ENCODE measurements around the gene FRMD5. TPM values are rescaled to one million over a fixed set of nuclear protein-coding genes. Genes with fewer than 3 reads are reported as not detected.

FRMD5 gene
- total RNA-seq, 1 experiment from 2014 or later: 27.2 TPM

DNA sequence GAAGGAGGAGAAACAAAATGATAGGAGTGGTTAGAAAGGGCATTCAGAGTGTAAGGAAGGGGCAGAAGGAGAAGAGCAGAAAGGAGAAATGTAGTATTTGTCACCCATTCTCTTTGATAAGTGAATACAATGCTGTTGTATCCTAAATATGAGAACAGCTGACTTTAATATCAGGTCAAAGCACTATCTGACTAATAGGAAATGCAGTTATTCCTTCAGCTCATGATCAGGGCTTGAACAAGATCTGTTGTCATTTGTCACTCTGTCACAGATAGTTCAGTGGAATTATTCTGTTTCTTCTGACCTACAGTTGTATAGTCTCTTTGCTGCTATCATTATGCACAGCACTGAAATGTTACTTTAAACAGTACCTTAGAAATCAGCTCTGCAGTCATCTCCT, 149.4 kb downstream of the FRMD5 start:
- Histone ChIP-seq H3K27ac (ENCODE audit: low read depth, low read length) (no peak overlapping the region), H3K4me3 (replicated peaks in 1 of 2; ENCODE audit: low read depth in 1 of 2, low read length in 2 of 2) (no peak overlapping the region), H2AFZ (ENCODE audit: low read depth, low read length, poor library complexity, severe bottlenecking) (no peak overlapping the region), H3K4me2 (ENCODE audit: low read length) (no peak overlapping the region), H3K9me2 (ENCODE audit: insufficient read depth) (no peaks in the 10 kb centered on the region), H3K9ac (ENCODE audit: low read length) (no peak overlapping the region), H4K20me1 (ENCODE audit: insufficient read depth) (no peaks in the 10 kb centered on the region; the same call in 1 of the 2 replicates), H3K4me1 (ENCODE audit: control insufficient read depth in 1 of 2, insufficient read depth in 2 of 2, low read length in 2 of 2) (no peaks in the 10 kb centered on the region), H3K36me3 (ENCODE audit: control insufficient read depth in 1 of 2, insufficient read depth in 2 of 2, low read length in 2 of 2) (no peaks in the 10 kb centered on the region), H3K79me2 (ENCODE audit: insufficient read depth, low read length) (peaks cover 35% of the 10 kb centered on the region), H3K27me3 (ENCODE audit: insufficient read depth, low read length) (no peaks in the 10 kb centered on the region), H3K9me3 (ENCODE audit: control insufficient read depth in 1 of 2, insufficient read depth in 1 of 2, low read depth in 1 of 2, low read length in 2 of 2) (no peaks in the 10 kb centered on the region)
- POLR2A ChIA-PET: no interaction called here
- no TSS peak for BruUV-seq (replicated peaks)
- CTCF ChIA-PET: no interaction called here
- DNase-seq (ENCODE audit: low read depth, low spot score) (no peak), ATAC-seq (no peak)
- TF ChIP-seq, protein P1, sequence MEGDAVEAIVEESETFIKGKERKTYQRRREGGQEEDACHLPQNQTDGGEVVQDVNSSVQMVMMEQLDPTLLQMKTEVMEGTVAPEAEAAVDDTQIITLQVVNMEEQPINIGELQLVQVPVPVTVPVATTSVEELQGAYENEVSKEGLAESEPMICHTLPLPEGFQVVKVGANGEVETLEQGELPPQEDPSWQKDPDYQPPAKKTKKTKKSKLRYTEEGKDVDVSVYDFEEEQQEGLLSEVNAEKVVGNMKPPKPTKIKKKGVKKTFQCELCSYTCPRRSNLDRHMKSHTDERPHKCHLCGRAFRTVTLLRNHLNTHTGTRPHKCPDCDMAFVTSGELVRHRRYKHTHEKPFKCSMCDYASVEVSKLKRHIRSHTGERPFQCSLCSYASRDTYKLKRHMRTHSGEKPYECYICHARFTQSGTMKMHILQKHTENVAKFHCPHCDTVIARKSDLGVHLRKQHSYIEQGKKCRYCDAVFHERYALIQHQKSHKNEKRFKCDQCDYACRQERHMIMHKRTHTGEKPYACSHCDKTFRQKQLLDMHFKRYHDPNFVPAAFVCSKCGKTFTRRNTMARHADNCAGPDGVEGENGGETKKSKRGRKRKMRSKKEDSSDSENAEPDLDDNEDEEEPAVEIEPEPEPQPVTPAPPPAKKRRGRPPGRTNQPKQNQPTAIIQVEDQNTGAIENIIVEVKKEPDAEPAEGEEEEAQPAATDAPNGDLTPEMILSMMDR (IDR thresholded peaks at IDR 0.05 in 2 of 3, conservative IDR thresholded peaks at IDR 0.05 in 1 of 3; ENCODE audit: borderline replicate concordance in 1 of 3, insufficient read depth in 1 of 3, low read depth in 2 of 3, low read length in 2 of 3): no peak
- TF ChIP-seq, protein P2, sequence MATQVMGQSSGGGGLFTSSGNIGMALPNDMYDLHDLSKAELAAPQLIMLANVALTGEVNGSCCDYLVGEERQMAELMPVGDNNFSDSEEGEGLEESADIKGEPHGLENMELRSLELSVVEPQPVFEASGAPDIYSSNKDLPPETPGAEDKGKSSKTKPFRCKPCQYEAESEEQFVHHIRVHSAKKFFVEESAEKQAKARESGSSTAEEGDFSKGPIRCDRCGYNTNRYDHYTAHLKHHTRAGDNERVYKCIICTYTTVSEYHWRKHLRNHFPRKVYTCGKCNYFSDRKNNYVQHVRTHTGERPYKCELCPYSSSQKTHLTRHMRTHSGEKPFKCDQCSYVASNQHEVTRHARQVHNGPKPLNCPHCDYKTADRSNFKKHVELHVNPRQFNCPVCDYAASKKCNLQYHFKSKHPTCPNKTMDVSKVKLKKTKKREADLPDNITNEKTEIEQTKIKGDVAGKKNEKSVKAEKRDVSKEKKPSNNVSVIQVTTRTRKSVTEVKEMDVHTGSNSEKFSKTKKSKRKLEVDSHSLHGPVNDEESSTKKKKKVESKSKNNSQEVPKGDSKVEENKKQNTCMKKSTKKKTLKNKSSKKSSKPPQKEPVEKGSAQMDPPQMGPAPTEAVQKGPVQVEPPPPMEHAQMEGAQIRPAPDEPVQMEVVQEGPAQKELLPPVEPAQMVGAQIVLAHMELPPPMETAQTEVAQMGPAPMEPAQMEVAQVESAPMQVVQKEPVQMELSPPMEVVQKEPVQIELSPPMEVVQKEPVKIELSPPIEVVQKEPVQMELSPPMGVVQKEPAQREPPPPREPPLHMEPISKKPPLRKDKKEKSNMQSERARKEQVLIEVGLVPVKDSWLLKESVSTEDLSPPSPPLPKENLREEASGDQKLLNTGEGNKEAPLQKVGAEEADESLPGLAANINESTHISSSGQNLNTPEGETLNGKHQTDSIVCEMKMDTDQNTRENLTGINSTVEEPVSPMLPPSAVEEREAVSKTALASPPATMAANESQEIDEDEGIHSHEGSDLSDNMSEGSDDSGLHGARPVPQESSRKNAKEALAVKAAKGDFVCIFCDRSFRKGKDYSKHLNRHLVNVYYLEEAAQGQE (IDR thresholded peaks at IDR 0.05; ENCODE audit: low read depth): no peak
- TF ChIP-seq ELF1 (IDR thresholded peaks at IDR 0.05; ENCODE audit: borderline replicate concordance, low read depth): no peak
- no peak for TF ChIP-seq ZNF274 (IDR thresholded peaks at IDR 0.05; ENCODE audit: low read depth, low read length)
- TF ChIP-seq CEBPB (IDR thresholded peaks at IDR 0.05; ENCODE audit: low read depth): no peak
- TF ChIP-seq, protein P3, sequence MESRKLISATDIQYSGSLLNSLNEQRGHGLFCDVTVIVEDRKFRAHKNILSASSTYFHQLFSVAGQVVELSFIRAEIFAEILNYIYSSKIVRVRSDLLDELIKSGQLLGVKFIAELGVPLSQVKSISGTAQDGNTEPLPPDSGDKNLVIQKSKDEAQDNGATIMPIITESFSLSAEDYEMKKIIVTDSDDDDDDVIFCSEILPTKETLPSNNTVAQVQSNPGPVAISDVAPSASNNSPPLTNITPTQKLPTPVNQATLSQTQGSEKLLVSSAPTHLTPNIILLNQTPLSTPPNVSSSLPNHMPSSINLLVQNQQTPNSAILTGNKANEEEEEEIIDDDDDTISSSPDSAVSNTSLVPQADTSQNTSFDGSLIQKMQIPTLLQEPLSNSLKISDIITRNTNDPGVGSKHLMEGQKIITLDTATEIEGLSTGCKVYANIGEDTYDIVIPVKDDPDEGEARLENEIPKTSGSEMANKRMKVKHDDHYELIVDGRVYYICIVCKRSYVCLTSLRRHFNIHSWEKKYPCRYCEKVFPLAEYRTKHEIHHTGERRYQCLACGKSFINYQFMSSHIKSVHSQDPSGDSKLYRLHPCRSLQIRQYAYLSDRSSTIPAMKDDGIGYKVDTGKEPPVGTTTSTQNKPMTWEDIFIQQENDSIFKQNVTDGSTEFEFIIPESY (IDR thresholded peaks at IDR 0.05; ENCODE audit: extremely low read depth, insufficient replicate concordance, low read length): no peak
- TF ChIP-seq YY1 (IDR thresholded peaks at IDR 0.05; ENCODE audit: extremely low read depth, insufficient replicate concordance, low read depth, low read length): no peak
- TF ChIP-seq SP1 (IDR thresholded peaks at IDR 0.05; ENCODE audit: low read depth): no peak
- no peak for TF ChIP-seq TCF7L2 (IDR thresholded peaks at IDR 0.05; ENCODE audit: borderline replicate concordance, extremely low read depth, insufficient read depth, insufficient read length)
- no peak for TF ChIP-seq FOSL1 (IDR thresholded peaks at IDR 0.05; ENCODE audit: low read depth)
- TF ChIP-seq POLR2A (IDR thresholded peaks at IDR 0.05; ENCODE audit: borderline replicate concordance, extremely low read depth, insufficient read depth, insufficient read length): no peak
- TF ChIP-seq RAD21 (IDR thresholded peaks at IDR 0.05; ENCODE audit: low read depth): no peak
- TF ChIP-seq CBX3 (IDR thresholded peaks at IDR 0.05; ENCODE audit: low read depth): no peak
- TF ChIP-seq EGR1 (IDR thresholded peaks at IDR 0.05; ENCODE audit: low read depth): no peak
- no peak for TF ChIP-seq EZH2phosphoT487 (IDR thresholded peaks at IDR 0.05; ENCODE audit: borderline replicate concordance)
- TF ChIP-seq, protein P4, sequence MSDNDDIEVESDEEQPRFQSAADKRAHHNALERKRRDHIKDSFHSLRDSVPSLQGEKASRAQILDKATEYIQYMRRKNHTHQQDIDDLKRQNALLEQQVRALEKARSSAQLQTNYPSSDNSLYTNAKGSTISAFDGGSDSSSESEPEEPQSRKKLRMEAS (IDR thresholded peaks at IDR 0.05): no peak
- intact Hi-C loops (cut with micrococcal nuclease): no loop called here
- RAD21 ChIA-PET (ENCODE audit: low non-redundant PET in 1 of 2, low total read pairs in 2 of 2, uncharacterized antibody in 2 of 2, unreplicated experiment in 2 of 2): no interaction called here
